OCI-LY3 (cell line): Measurements from ENCODE around the gene FRMPD3.

Experiments used
- H2AFZ ChIP-seq: fragments of 200-600, 300-600 bp; shearing (Covaris generic); 2 replicates; pipeline ENCODE4 v1.6.0; 2014; ENCODE audit warnings: antibody characterized with exemption, low read depth, low read length
- H3K27ac ChIP-seq: fragments of 200-600, 300-600 bp; sonication (generic); 2 replicates; pipeline ENCODE4 v1.5.1; 2014; ENCODE audit warnings: mild to moderate bottlenecking, low read length, moderate library complexity, mixed read lengths
- H3K27me3 ChIP-seq: fragments of 200-600, 300-600 bp; sonication (generic); 2 replicates; pipeline ENCODE4 v1.6.1; 2014; ENCODE audit warnings: low read depth, low read length, mixed read lengths
- H3K36me3 ChIP-seq: fragments of 200-600, 300-600 bp; sonication (generic); replicated peaks from 2 replicates; pipeline ENCODE3; 2014; ENCODE audit warnings: low read depth, low read length, mixed read lengths
- H3K4me1 ChIP-seq: fragments of 300-600, 200-600 bp; sonication (generic); 2 replicates; pipeline ENCODE4 v1.6.1; 2014; ENCODE audit warnings: low read length, mixed read lengths
- H3K4me2 ChIP-seq: fragments of 200-600, 300-600 bp; sonication (generic); 2 replicates; pipeline ENCODE4 v1.6.1; 2014; ENCODE audit warnings: low read length, mixed read lengths
- H3K4me3 ChIP-seq: fragments of 300-600, 200-600 bp; sonication (generic); 2 replicates; pipeline ENCODE4 v1.5.1; 2014; ENCODE audit warnings: antibody characterized with exemption, mild to moderate bottlenecking, low read length, moderate library complexity
- H3K79me2 ChIP-seq: fragments of 300-600, 200-600 bp; shearing (Covaris generic); 2 replicates; pipeline ENCODE4 v1.6.1; 2014; ENCODE audit warnings: mild to moderate bottlenecking, low read length, mixed read lengths
- H3K9ac ChIP-seq: fragments of 300-600, 200-600 bp; shearing (Covaris generic); 2 replicates; pipeline ENCODE4 v1.6.0; 2014; ENCODE audit warnings: mild to moderate bottlenecking, low read length, moderate library complexity
- H3K9me3 ChIP-seq: fragments of 200-600, 300-600 bp; shearing (Covaris generic); 2 replicates; pipeline ENCODE4 v1.6.1; 2014; ENCODE audit warnings: low read length, mixed read lengths; ENCODE audit not compliant: insufficient read depth
- H4K20me1 ChIP-seq: fragments of 200-600, 300-600 bp; sonication (generic); 2 replicates; pipeline ENCODE4 v1.6.1; 2016; ENCODE audit warnings: low read length, mixed read lengths; ENCODE audit not compliant: insufficient read depth
- EZH2phosphoT487 ChIP-seq: fragments of 200-600 bp; shearing (Covaris generic); IDR thresholded peaks from 2 replicates; pipeline ENCODE4 v1.6.1; 2018; ENCODE audit warnings: antibody characterized with exemption, mixed run types, low read depth
- TF ChIP-seq, protein P1 (sequence below): fragments of 200-600, 300-600 bp; sonication (generic); IDR thresholded peaks from 2 replicates; pipeline ENCODE4 v1.5.1; 2014; ENCODE audit warnings: antibody characterized with exemption, low read length, low read depth

The FRMPD3 gene

DNA sequence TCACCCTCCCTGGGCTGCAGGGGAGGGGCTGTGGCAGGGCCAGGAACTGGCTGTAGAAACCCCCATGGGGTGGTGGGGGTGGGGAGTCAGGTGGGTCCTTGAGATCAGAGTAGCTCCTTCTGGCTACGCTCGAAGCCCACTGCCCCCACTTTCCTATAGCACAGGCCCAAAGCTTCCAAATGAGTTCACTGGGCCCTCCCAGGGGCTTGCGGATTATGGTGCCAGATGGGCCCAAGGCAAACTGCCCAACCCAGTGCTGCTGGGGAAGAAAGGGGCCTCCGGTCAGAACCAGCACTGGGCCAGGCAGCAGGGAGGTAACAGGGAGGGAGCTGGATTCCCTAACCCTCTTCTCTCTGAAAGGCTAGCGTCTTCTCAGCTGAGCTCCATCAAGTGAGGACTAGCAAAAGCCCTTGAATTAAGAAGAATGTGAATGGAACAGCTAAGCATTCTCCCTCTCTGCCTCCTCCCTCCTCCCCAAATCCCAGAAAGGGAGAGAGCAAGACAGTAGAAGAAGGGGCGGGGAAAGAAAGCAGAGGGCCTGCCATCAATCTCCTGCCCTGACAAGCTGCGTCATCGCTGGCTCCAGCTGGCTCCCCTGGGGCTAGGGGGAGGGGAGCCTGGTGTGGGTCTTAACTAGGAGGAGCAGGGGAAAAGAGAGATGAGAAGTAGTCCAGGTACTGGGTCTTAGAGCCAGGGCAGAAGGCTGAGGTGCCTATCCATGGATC is 34.7 kb downstream of the FRMPD3 start:
- no peaks in the 10 kb centered on the region for H3K9me3 ChIP-seq
- H3K27me3 ChIP-seq: no peaks in the 10 kb centered on the region
- H3K9ac ChIP-seq: no peak overlapping the region
- no peak for TF ChIP-seq EZH2phosphoT487
- TF ChIP-seq, protein P1, sequence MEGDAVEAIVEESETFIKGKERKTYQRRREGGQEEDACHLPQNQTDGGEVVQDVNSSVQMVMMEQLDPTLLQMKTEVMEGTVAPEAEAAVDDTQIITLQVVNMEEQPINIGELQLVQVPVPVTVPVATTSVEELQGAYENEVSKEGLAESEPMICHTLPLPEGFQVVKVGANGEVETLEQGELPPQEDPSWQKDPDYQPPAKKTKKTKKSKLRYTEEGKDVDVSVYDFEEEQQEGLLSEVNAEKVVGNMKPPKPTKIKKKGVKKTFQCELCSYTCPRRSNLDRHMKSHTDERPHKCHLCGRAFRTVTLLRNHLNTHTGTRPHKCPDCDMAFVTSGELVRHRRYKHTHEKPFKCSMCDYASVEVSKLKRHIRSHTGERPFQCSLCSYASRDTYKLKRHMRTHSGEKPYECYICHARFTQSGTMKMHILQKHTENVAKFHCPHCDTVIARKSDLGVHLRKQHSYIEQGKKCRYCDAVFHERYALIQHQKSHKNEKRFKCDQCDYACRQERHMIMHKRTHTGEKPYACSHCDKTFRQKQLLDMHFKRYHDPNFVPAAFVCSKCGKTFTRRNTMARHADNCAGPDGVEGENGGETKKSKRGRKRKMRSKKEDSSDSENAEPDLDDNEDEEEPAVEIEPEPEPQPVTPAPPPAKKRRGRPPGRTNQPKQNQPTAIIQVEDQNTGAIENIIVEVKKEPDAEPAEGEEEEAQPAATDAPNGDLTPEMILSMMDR: no peak
- H3K4me1 ChIP-seq: peaks cover 7% of the 10 kb centered on the region
- no peak overlapping the region for H3K4me2 ChIP-seq
- no peak overlapping the region for H3K27ac ChIP-seq
- H3K36me3 ChIP-seq: no peaks in the 10 kb centered on the region
- no peak overlapping the region for H2AFZ ChIP-seq
- no peaks in the 10 kb centered on the region for H3K79me2 ChIP-seq
- no peak overlapping the region for H3K4me3 ChIP-seq
- no peaks in the 10 kb centered on the region for H4K20me1 ChIP-seq

- Histone ChIP-seq H3K4me1 (peaks cover 7% of the 10 kb centered on the region), H3K4me3 (no peak overlapping the region), H3K27me3 (no peaks in the 10 kb centered on the region), H3K4me2 (0 out of 2 replicates have a peak overlapping the region, but pooled peaks have one; percentile 13), H3K9me3 (no peaks in the 10 kb centered on the region), H3K36me3 (no peaks in the 10 kb centered on the region), H3K79me2 (no peaks in the 10 kb centered on the region), H3K27ac (no peak overlapping the region), H3K9ac (no peak overlapping the region), H4K20me1 (no peaks in the 10 kb centered on the region), H2AFZ (no peak overlapping the region)
- no peak for TF ChIP-seq EZH2phosphoT487
- TF ChIP-seq, protein P1: peak; percentile 16; the same call in 1 of the 2 replicates
Observed at GRCh38 chrX:107485013-107485412, 35.6 kb downstream of the FRMPD3 start.

DNA sequence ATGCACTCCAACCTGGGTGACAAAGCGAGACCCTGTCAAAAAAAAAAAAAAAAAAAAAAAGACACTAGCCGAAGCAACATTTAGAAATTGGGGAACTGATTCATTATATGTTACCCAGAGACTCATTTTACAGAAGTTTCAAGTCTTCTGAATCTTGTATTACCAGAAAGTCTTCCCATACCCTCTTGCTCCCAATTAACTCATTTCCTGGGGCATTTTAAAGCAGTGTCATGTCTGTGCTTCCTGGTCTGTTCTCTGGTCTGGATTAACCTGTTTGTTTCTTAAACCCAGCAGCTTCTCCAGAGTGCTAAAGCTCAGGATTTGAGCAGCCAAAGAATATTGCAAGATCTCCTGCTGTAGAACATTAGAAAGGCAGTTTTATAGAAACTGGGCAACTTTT is 43.7 kb downstream of the FRMPD3 start:
- H3K9ac ChIP-seq: no peak overlapping the region
- H2AFZ ChIP-seq: no peak overlapping the region
- no peak overlapping the region for H3K4me3 ChIP-seq
- no peaks in the 10 kb centered on the region for H3K9me3 ChIP-seq
- no peak overlapping the region for H3K4me2 ChIP-seq
- H3K79me2 ChIP-seq: no peaks in the 10 kb centered on the region
- TF ChIP-seq EZH2phosphoT487: no peak
- TF ChIP-seq, protein P1: no peak
- no peaks in the 10 kb centered on the region for H3K4me1 ChIP-seq
- H3K36me3 ChIP-seq: no peaks in the 10 kb centered on the region
- no peaks in the 10 kb centered on the region for H3K27me3 ChIP-seq
- H3K27ac ChIP-seq: no peak overlapping the region
- H4K20me1 ChIP-seq: no peaks in the 10 kb centered on the region

DNA sequence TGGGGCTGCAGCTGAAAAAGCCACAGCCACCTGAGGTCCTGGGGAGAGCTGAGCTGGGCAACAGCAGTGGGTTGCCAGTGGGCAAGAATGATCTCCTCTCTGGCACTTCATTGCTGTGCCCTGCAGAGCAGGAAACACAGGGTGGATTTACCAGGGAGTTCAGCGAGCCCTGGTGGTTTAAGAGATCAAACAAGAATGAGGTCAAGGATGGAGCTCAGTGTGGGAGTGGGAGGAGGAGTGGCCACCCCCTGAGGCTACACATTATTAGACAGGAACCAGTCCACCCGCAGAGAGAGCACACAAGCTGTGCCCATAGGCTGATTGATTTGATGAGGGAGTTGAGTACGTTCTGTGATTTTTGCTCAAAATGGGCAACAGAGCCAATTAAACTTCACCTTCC is 47.3 kb downstream of the FRMPD3 start:
- H3K9ac ChIP-seq: no peak overlapping the region
- H3K4me2 ChIP-seq: no peak overlapping the region
- H2AFZ ChIP-seq: no peak overlapping the region
- H3K36me3 ChIP-seq: no peaks in the 10 kb centered on the region
- no peak overlapping the region for H3K4me3 ChIP-seq
- H3K27ac ChIP-seq: no peak overlapping the region
- no peaks in the 10 kb centered on the region for H3K27me3 ChIP-seq
- H3K79me2 ChIP-seq: no peaks in the 10 kb centered on the region
- H3K4me1 ChIP-seq: no peaks in the 10 kb centered on the region
- H3K9me3 ChIP-seq: no peaks in the 10 kb centered on the region
- TF ChIP-seq, protein P1: no peak
- TF ChIP-seq EZH2phosphoT487: no peak
- H4K20me1 ChIP-seq: no peaks in the 10 kb centered on the region
